ENCODE data around the gene LIPC.

Gene LIPC

GRCh38 chr15:58475573-58476524 is 44.1 kb downstream of the LIPC start:
- DNase-seq (ENCODE audit: low spot score): peak; percentile 82

- DNase-seq (ENCODE audit: low spot score): no peak
Measured at GRCh38 chr15:58476525-58477162, 44.9 kb downstream of the LIPC start.

- no peak for DNase-seq (ENCODE audit: low spot score)
Measured at GRCh38 chr15:58477170-58477569, 45.4 kb downstream of the LIPC start.

- no peak for DNase-seq (ENCODE audit: low spot score)
Measured at GRCh38 chr15:58478035-58478434, 46.2 kb downstream of the LIPC start.

DNA sequence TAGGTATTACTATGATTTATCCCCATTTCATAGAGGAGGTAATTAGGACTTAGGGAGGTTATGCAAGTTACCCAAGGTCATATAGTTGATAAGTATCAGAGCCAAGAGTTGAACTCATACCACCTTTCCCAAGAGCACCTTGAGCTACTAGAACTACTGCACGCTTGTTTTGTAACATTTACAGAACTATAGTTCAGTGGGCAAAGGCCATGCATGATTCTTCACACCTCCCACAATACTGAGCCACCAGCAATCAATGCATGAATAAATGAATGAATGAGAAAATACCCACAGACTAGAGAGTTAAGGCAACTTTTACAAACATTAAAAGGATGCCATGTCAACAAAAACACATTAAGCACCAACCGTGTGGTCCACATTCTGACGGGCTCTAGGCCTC is 46.8 kb downstream of the LIPC start:
- no peak for DNase-seq (ENCODE audit: low spot score)

GRCh38 chr15:58479941-58480340 is 48.1 kb downstream of the LIPC start:
- no peak for DNase-seq (ENCODE audit: low spot score)

DNA sequence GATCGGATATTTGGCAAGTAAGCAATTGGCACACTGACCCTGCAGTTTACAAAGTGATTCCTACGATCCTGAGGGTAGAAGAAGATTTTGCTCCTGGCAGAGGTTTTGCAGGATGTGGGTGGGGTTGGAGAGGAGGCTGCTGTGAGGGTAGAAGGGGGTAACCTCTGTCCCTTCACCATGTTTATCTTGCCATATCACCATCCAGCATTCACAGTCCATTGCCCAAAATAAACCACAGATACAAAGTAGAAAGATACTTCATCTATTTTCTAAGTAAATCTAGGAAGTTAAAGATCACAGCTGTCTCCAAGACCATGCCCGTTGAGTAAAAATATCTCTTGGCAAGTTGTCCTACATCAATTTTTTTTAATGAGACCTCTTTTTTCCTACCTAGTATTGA is 51.6 kb downstream of the LIPC start:
- DNase-seq (ENCODE audit: low spot score): no peak

- DNase-seq (ENCODE audit: low spot score): no peak
Measured at GRCh38 chr15:58484791-58485600, 53.2 kb downstream of the LIPC start.

GRCh38 chr15:58486062-58486461 is 54.3 kb downstream of the LIPC start:
- no peak for DNase-seq (ENCODE audit: low spot score)

GRCh38 chr15:58486564-58486963 is 54.8 kb downstream of the LIPC start:
- DNase-seq (ENCODE audit: low spot score): no peak

DNA sequence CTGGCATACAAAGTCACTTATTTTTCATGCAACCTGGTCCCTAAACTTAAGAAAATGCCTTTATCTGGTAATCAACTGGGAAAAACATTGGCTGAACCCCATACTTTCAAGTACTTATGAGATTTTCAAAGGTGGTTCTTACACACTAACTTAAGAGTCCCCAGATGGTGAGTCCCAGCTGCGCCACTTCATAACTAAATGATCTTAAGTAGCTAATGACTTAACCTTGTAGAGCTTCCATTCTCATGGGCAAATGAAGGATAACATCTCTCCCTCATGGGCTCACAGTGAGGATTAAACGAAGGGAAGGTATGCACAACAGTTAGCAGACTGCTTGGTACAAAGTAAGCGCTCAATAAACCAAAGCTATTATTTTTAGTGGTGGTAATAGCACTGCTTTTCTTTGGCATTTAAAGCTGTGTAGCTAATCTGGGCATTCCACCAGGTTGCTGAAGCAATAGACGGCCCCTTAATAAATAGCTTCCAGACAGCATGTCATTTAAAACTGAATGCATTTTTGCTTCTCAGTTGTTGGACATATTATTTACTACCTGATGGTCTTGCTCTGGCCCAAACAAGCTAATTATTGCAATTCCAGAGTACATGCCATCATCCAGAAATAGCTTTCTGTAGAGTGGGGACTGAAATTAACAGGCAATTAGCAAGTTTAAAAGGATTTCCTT is 55.4 kb downstream of the LIPC start:
- no peak for DNase-seq (ENCODE audit: low spot score)

DNA sequence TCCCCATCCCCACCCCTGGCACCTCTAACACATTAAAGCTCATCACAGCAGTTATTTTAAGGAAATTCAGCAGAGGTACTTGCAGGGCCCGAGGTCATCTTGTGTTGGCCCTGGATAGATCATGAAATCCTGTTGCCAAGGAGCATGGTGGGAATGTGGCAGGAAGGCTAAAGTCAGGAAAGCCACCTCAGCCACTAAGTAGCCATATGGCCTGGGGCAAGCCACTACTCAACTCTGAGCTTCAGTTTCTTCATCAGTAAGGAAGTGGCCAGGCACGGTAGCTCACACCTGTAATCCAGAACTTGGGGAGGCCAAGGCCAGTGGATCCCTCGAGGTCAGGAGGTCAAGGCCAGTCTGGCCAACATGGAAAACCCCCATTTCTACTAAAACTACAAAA is 55.9 kb downstream of the LIPC start:
- no peak for DNase-seq (ENCODE audit: low spot score)

- DNase-seq (ENCODE audit: low spot score): no peak
Measured at GRCh38 chr15:58489289-58490085, 57.7 kb downstream of the LIPC start.

GRCh38 chr15:58490086-58490887 is 58.5 kb downstream of the LIPC start:
- DNase-seq (ENCODE audit: low spot score): no peak

GRCh38 chr15:58490888-58491473 is 59.2 kb downstream of the LIPC start:
- no peak for DNase-seq (ENCODE audit: low spot score)

DNA sequence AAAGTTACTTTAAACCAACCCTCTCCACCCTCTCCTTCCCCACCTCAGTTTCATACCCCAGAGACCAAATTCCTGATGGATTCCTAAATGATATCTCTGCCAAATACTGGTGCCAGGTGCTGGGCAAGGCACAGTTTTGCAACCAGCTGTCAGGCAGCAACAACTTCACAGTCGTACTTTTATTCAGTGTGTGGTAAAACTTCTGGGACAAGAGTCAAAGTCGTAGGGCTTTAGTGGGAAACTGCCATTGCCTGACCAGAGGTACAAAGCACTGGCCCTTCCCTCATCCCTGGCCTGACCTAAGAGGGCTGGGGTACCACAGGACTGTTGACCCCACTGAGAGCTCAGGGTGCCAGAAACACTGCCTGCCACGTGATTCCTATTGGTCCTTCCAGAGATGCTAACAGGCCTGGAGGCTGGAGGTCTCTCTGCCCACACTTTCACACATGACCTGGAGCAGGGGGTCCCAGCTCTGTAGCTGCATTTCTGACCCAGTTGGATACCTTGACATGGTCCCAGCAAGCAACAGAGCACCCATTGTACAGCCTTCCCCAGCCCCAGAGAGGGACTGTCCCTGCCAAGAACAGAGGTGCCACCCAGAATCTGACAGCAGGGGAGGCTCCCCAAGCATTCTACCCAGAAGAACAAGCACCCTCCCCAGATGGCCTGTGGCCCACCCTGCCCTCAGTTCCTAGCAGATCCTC is 59.9 kb downstream of the LIPC start:
- DNase-seq (ENCODE audit: low spot score): no peak

DNA sequence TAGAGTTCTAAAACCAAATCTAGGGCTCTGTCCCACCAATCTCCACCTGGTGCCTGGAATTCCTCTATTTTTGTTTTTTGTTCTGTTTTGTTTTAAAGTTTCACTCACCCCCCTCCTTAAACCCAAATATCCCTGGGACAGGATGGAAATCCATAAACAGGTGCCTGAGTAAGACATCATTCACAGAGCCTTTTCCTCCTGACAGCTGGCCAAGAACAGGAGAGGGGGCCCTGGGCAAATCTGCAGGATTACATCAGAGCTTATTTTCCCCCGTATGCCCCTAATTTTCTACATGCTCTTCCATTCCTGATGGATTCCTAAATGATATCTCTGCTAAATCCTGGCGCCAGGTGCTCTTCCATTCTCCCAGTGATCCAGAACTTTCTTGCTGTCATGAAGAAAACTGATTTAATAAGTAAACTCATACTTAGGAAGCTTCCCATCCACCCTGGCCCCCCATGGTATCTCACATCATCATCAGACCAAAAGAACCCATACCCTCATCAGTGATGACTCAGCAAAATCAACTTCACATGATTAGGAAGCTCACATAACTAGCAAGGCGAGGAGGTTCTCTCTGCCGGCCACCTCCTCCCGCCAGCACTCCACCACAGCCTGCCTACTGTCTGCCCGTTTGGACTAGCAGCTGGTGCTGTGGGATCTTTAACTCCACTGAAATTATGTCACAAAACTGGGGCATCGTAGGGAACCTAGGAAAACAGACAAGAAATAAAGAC is 61.0 kb downstream of the LIPC start:
- no peak for DNase-seq (ENCODE audit: low spot score)

- no peak for DNase-seq (ENCODE audit: low spot score)
Measured at GRCh38 chr15:58494567-58494966, 62.8 kb downstream of the LIPC start.

Data from AG08395 (cell line).